HG02870 (cell line): ENCODE results near the gene RHOU.

Experiments
- ATAC-seq: cut with Tn5 transposase; IDR thresholded peaks from one replicate; pipeline ENCODE4 v1.9.1; 2021; ENCODE audit warnings: mild to moderate bottlenecking, moderate library complexity; ENCODE audit not compliant: unreplicated experiment

The RHOU gene

GRCh38 chr1:228736844-228737445 lies 1.7 kb downstream of the RHOU start:
- no peak for ATAC-seq

GRCh38 chr1:228737601-228738041 lies 2.3 kb downstream of the RHOU start:
- ATAC-seq = no peak

GRCh38 chr1:228739826-228740225 lies 4.5 kb downstream of the RHOU start:
- no peak for ATAC-seq

GRCh38 chr1:228740543-228741317 lies 5.5 kb downstream of the RHOU start:
- ATAC-seq = no peak

GRCh38 chr1:228742281-228742860 lies 7.1 kb downstream of the RHOU start:
- no peak for ATAC-seq

- no peak for ATAC-seq
Observed at GRCh38 chr1:228743405-228743804, 8.1 kb downstream of the RHOU start.

- no peak for ATAC-seq
Observed at GRCh38 chr1:228744356-228744755, 9.1 kb downstream of the RHOU start.

GRCh38 chr1:228744918-228745317 lies 9.6 kb downstream of the RHOU start:
- ATAC-seq = no peak

GRCh38 chr1:228745497-228745896 lies 10.2 kb downstream of the RHOU start:
- ATAC-seq = no peak

GRCh38 chr1:228747301-228747935 lies 12.1 kb downstream of the RHOU start:
- ATAC-seq = no peak

- no peak for ATAC-seq
Observed at GRCh38 chr1:228748029-228748428, 12.8 kb downstream of the RHOU start.

- ATAC-seq = no peak
Observed at GRCh38 chr1:228748431-228748830, 13.2 kb downstream of the RHOU start.

GRCh38 chr1:228749765-228750164 lies 14.5 kb downstream of the RHOU start:
- ATAC-seq = no peak

- no peak for ATAC-seq
Observed at GRCh38 chr1:228750915-228751314, 15.6 kb downstream of the RHOU start.

GRCh38 chr1:228751360-228752098 lies 16.2 kb downstream of the RHOU start:
- ATAC-seq = no peak

GRCh38 chr1:228752258-228752657 lies 17.0 kb downstream of the RHOU start:
- no peak for ATAC-seq

GRCh38 chr1:228752675-228753265 lies 17.5 kb downstream of the RHOU start:
- no peak for ATAC-seq

GRCh38 chr1:228753287-228753686 lies 18.0 kb downstream of the RHOU start:
- ATAC-seq = no peak

- no peak for ATAC-seq
Observed at GRCh38 chr1:228753786-228754360, 18.6 kb downstream of the RHOU start.

GRCh38 chr1:228754646-228755268 lies 19.5 kb downstream of the RHOU start:
- ATAC-seq = no peak
